Femur (tissue), 1 donor: ENCODE measurements around the gene SOX10.

ENCODE experiments used
- DNase-seq: peaks from one replicate; pipeline ENCODE4 v3.0.0-alpha.2; 2017

Gene SOX10

GRCh38 chr22:38016182-38017151 lies 32.1 kb upstream of the SOX10 start:
- peak; percentile 69 for DNase-seq

DNA sequence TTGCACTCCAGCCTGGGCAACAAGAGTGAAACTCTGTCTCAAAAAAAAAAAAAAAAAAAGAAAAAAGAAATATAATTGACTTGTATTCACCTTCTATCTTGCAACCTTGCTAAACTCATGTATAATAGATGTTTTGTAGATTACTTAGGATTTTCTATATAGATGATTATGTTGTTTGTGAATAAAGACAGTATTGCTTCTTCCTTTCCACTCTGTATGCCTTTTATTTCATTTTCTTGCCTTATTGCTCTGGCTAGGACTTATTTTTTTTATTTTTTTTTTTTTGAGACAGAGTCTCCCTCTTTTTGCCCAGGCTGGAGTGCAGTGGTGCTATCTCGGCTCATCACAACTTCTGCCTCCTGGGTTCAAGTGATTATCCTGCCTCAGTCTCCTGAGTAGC lies 29.7 kb upstream of the SOX10 start:
- no peak for DNase-seq

- DNase-seq: no peak
These were observed 28.3 kb upstream of the SOX10 start for GRCh38 chr22:38012604-38013072.

GRCh38 chr22:38009000-38009806 lies 24.8 kb upstream of the SOX10 start:
- DNase-seq: no peak

- no peak for DNase-seq
These were observed 23.1 kb upstream of the SOX10 start for GRCh38 chr22:38007330-38007902.

DNA sequence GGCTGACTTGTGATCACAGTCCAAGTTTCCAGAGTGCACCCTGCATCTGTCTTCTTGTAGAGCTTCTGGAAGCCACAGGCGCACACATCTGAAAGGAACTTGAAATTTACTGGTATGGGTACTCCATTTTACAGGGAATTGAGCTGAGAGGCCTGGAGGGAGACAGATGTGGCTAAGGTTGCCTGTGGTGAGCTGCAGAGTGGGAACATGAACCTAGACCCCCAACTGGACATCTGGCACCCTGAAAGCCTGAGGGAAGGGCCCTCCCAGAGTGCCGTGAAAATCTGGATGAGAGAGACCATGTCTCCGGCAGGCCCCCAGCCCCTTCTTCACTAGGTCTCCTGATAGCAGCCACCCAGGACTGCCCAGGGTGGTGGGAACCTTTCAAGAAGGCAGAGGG lies 22.6 kb upstream of the SOX10 start:
- DNase-seq: no peak

DNA sequence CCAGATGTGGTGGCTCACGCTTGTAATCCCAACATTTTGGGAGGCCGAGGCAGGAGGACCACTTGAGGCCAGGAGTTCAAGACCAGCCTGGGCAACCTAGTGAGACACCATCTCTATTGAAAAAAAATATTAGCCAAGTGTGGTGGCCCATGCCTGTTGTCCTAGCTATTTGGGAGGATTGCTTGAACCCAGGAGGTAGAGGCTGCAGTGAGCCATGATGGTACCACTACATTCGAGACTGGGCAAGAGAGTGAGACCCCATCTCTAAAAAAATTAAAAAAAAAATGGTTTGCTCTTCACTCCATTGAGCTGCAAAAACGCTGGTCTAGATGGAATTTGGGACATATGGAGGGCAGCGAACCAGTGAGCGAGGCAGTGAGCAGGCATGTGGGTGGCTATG lies 21.6 kb upstream of the SOX10 start:
- no peak for DNase-seq

GRCh38 chr22:37999640-38000272 lies 15.4 kb upstream of the SOX10 start:
- DNase-seq: no peak

DNA sequence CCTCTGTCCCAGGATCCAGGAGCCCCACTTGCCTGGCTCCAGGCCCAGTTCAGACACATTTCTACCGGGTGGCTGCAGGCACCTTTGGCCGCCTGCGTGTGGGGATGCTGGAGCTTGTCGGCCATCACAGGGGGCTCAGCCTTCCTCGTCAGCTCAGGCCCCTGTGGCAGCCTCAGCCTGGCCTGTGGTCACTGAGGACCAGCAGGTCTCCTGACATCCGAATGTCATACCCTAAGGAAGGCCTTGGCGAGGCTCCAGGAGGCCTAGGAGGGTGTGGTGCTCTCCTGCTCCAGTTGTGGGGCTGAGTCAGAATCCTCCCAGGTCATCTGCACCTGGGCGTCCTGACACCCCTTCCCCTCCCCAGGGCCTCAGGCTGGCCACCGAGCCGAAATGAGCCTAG lies 14.9 kb upstream of the SOX10 start:
- no peak for DNase-seq

DNA sequence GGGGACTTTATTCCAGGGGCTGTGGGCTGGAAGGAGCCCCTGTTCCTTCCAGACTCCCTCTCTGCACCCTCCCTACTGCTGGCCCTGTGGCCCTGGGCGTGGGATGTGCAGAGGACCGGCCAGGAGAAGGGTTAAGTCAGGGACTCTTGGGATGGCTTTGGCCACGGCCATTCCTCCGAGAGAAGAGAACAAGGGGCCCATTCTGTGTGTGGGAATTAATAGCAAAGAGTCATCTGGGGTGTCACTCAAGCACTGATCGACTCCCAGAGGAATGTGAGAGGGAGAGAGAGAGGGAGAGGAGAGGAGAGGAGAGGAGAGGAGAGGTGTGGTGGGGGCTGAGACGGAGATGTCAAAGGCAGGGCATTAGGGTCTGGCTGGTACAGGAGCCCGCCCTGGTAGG lies 14.2 kb upstream of the SOX10 start:
- no peak for DNase-seq

DNA sequence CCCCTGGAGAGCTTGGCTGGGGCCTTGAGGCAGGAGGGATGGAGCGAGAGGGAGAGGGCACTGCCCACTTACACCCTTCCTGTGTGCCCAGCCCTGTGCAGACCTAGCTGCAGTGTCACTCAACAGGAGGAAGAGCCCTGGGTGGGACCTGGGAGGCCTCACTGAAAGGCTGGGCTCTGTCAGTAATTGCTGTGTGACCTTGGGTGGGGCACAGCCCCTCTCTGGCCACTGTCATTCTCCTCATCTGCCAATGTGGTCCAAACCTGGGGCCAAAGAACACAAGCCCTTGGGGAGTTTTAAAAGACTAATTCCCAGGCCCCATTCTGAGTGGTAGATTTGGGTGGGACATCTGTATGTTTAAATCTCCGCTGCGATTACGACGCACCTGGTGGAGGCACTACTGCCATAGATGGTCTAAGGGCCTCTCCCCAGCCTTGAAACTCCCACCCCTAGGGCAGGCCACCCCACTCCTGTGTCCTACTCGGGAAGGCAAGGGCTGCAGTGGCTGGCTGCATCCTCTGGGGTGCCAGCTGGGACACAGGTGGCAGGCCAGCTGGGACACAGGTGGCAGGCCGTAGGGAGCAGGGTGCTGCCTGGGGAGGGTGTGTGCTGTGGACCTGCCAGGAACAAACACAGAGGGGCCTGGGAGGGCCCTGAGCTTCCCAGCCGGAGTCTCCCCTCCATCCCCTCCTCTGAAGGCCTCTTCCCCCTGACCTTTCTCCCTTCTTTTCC lies 12.3 kb upstream of the SOX10 start:
- DNase-seq: no peak

DNA sequence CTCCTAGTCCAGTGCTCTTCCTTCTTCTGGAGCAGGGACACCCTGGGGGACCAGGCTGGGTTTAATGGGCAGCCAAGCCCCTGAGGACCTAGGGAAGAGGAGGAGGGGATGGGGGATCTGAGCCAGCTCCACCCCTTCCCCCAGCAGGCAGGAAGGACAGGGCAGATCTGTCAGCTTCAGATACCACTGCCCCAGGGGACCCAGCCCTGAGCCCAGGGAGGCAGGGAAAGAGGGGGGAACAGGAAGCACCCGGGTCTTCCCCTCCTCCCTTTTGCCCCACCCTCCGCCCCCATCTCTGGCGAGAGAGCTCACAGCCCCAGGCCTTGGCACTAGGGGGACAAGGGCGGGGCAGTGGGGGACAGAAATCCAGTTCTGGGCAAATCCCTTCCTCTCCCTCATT lies 11.7 kb upstream of the SOX10 start:
- peak; percentile 52 for DNase-seq

DNA sequence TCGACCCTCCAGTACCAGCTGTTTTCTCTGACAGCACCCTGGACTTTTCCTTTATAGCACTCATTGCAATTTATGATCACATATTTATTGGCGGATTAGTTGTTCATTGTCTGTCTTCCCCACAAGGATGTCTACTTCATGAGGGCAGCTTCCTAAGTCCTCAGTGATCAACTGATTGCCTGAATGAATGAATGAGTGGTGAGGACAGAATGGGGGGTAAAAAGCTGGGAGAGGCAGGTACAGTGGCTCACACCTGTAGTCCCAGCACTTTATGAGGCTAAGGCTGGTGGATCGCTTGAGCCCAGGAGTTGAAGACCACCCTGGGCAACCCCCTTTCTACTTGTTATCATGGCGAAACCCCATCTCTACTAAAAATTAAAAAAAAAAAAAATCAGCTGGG lies 11.1 kb upstream of the SOX10 start:
- no peak for DNase-seq

DNA sequence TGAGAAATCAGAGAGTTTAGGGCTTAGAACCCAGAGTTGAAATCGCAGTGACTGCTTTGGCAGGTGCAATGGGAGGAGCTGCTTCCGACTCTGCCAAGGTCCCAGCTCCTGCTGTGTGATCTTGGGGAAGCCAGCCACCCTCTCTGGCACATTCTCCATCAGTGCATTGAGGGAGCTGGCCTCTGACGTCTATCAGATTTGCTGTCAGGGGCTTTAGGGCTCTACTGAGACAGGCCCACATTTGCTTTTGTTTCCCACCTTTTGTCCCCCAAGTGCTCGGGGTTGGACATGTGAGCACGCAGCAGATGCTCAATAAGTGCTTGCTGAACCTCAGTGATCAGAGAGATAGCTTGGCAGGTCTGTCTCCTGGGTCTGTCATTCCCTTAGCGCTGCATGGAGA lies 10.6 kb upstream of the SOX10 start:
- DNase-seq: no peak

DNA sequence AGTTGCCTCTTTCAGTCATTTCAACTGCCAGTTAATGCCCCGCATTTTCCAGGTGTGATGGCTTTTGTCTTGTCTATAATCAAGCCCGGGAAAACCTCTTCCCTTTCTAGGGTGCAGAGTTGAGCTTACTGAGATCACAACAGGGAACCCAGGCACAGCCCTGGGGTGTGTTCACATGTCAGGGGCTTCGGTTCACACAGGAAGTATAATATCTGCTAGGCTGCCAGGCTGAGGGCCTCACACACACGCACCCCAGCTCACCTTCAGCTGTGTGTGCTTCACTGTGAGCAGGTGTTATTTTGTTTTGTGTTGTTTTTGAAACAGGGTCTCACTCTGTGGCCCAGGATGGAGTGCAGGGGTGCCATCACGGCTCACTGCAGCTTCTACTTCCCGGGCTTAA lies 9.7 kb upstream of the SOX10 start:
- DNase-seq: no peak

GRCh38 chr22:37991731-37992442 lies 7.5 kb upstream of the SOX10 start:
- no peak for DNase-seq

- DNase-seq: no peak
These were observed 6.5 kb upstream of the SOX10 start for GRCh38 chr22:37990862-37991261.

- peak; percentile 60 for DNase-seq
These were observed 5.9 kb upstream of the SOX10 start for GRCh38 chr22:37990301-37990700.

- no peak for DNase-seq
These were observed 5.0 kb upstream of the SOX10 start for GRCh38 chr22:37989146-37990045.

GRCh38 chr22:37986371-37986770 lies 2.0 kb upstream of the SOX10 start:
- DNase-seq: no peak
